DOHH2 (cell line): ENCODE data around the gene DPP4.

Experiments used
- H3F3A ChIP-seq: fragments of 200-600 bp; sonication (generic), shearing (Covaris generic); 2 replicates; pipeline ENCODE4 v1.6.0; 2016; ENCODE audit warnings: antibody characterized with exemption, mild to moderate bottlenecking; ENCODE audit not compliant: control insufficient read depth, insufficient read depth
- H3K27ac ChIP-seq: fragments of 200-600 bp; sonication (generic); 2 replicates; pipeline ENCODE4 v1.5.1; 2014; ENCODE audit warnings: low read depth, mild to moderate bottlenecking, low read length, moderate library complexity
- H3K27me3 ChIP-seq: fragments of 200-600 bp; sonication (generic); 2 replicates; pipeline ENCODE4 v1.6.1; 2014; ENCODE audit warnings: mild to moderate bottlenecking, low read length, mixed read lengths; ENCODE audit not compliant: control insufficient read depth
- H3K36me3 ChIP-seq: fragments of 200-600 bp; sonication (generic); 2 replicates; pipeline ENCODE4 v1.6.1; 2014; ENCODE audit warnings: mild to moderate bottlenecking, low read length, moderate library complexity, mixed read lengths; ENCODE audit not compliant: control insufficient read depth
- H3K4me1 ChIP-seq: fragments of 200-600 bp; sonication (generic); 2 replicates; pipeline ENCODE4 v1.6.1; 2014; ENCODE audit warnings: mild to moderate bottlenecking, low read length, mixed read lengths; ENCODE audit not compliant: control insufficient read depth
- H3K4me2 ChIP-seq: fragments of 200-600 bp; sonication (generic); 2 replicates; pipeline ENCODE4 v1.6.0; 2014; ENCODE audit warnings: mild to moderate bottlenecking, low read length, moderate library complexity
- H3K4me3 ChIP-seq: fragments of 200-600 bp; sonication (generic); 2 replicates; pipeline ENCODE4 v1.5.1; 2014; ENCODE audit warnings: mild to moderate bottlenecking, low read length, mixed read lengths
- H3K79me2 ChIP-seq: fragments of 200-600 bp; sonication (generic); 2 replicates; pipeline ENCODE4 v1.6.1; 2014; ENCODE audit warnings: mild to moderate bottlenecking, low read length, mixed read lengths; ENCODE audit not compliant: control insufficient read depth
- H3K9me2 ChIP-seq: fragments of 200-600 bp; sonication (generic); replicated peaks from 2 replicates; pipeline ENCODE4 v1.6.1; 2014; ENCODE audit warnings: mild to moderate bottlenecking, low read length, mixed read lengths; ENCODE audit not compliant: control insufficient read depth
- H3K9me3 ChIP-seq: fragments of 200-600 bp; sonication (generic); 2 replicates; pipeline ENCODE4 v1.6.1; 2014; ENCODE audit warnings: antibody characterized with exemption, low read length, mixed read lengths; ENCODE audit not compliant: control insufficient read depth, insufficient read depth
- H4K20me1 ChIP-seq: fragments of 200-600 bp; sonication (generic); 2 replicates; pipeline ENCODE4 v1.6.0; 2014; ENCODE audit warnings: low read depth, mild to moderate bottlenecking, antibody characterized with exemption, low read length, moderate library complexity; ENCODE audit not compliant: control insufficient read depth, insufficient read depth
- EZH2phosphoT487 ChIP-seq: fragments of 200-600 bp; sonication (generic); IDR thresholded peaks from 2 replicates; pipeline ENCODE4 v1.6.1; 2017; ENCODE audit warnings: borderline replicate concordance, mild to moderate bottlenecking, antibody characterized with exemption, low read length, moderate library complexity, mixed read lengths
- TF ChIP-seq, protein P1 (sequence below): fragments of 200-600 bp; sonication (generic); IDR thresholded peaks from one replicate; pipeline ENCODE4 v1.5.1; 2014; ENCODE audit warnings: antibody characterized with exemption, mild to moderate bottlenecking, low read depth, low read length; ENCODE audit not compliant: poor library complexity, severe bottlenecking

Gene DPP4

DNA sequence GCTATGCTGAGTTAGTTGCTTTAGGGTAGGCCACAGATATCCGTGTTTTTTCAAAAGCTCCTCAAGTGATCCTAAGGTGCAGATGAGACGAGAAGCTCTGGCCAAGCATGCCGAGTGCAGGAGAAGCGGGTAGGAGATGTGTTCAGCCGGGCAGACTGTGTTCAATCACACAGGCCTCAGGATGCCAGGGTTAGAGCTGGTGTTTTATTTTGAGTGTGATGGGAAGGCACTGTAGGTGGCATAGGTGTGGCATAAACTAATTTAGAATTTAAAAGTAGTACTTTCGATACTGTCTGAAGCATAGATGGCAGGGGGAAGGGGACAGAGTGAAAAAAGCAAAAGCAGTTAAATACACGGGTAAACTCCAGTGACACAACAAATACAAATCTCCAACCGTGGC is 30.9 kb downstream of the DPP4 start:
- Histone ChIP-seq H3K4me2 (no peak overlapping the region), H3F3A (no peaks in the 10 kb centered on the region), H3K4me3 (no peak overlapping the region), H3K36me3 (no peaks in the 10 kb centered on the region), H3K27me3 (no peaks in the 10 kb centered on the region), H3K4me1 (no peaks in the 10 kb centered on the region), H4K20me1 (no peaks in the 10 kb centered on the region), H3K27ac (no peak overlapping the region), H3K9me3 (no peaks in the 10 kb centered on the region), H3K9me2 (no peaks in the 10 kb centered on the region), H3K79me2 (no peaks in the 10 kb centered on the region)
- TF ChIP-seq, protein P1, sequence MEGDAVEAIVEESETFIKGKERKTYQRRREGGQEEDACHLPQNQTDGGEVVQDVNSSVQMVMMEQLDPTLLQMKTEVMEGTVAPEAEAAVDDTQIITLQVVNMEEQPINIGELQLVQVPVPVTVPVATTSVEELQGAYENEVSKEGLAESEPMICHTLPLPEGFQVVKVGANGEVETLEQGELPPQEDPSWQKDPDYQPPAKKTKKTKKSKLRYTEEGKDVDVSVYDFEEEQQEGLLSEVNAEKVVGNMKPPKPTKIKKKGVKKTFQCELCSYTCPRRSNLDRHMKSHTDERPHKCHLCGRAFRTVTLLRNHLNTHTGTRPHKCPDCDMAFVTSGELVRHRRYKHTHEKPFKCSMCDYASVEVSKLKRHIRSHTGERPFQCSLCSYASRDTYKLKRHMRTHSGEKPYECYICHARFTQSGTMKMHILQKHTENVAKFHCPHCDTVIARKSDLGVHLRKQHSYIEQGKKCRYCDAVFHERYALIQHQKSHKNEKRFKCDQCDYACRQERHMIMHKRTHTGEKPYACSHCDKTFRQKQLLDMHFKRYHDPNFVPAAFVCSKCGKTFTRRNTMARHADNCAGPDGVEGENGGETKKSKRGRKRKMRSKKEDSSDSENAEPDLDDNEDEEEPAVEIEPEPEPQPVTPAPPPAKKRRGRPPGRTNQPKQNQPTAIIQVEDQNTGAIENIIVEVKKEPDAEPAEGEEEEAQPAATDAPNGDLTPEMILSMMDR, result no peak
- TF ChIP-seq EZH2phosphoT487, result no peak

DNA sequence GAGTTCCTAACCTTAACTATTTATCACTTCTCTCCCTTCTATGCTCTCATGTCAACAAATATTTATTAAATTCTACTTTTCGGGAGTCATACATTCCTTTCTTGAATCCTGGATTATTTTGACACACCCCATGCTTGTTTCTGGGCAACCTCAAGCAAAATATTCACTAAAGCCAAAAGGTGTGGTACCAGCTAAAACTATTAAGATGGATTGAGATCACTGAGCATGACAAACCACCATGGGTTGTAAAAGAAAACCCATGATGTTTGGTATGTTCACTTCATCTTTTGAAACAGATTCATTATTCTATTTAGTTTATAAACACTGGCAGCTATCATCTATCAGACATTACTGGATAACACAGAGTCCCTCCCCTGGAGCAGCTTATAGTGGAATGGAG is 32.5 kb downstream of the DPP4 start:
- Histone ChIP-seq H3K9me3 (no peaks in the 10 kb centered on the region), H3K9me2 (no peaks in the 10 kb centered on the region), H3F3A (no peaks in the 10 kb centered on the region), H4K20me1 (no peaks in the 10 kb centered on the region), H3K4me3 (no peak overlapping the region), H3K36me3 (no peaks in the 10 kb centered on the region), H3K27ac (no peak overlapping the region), H3K4me2 (no peak overlapping the region), H3K27me3 (no peaks in the 10 kb centered on the region), H3K79me2 (no peaks in the 10 kb centered on the region), H3K4me1 (no peaks in the 10 kb centered on the region)
- TF ChIP-seq, protein P1, result no peak
- TF ChIP-seq EZH2phosphoT487, result no peak

DNA sequence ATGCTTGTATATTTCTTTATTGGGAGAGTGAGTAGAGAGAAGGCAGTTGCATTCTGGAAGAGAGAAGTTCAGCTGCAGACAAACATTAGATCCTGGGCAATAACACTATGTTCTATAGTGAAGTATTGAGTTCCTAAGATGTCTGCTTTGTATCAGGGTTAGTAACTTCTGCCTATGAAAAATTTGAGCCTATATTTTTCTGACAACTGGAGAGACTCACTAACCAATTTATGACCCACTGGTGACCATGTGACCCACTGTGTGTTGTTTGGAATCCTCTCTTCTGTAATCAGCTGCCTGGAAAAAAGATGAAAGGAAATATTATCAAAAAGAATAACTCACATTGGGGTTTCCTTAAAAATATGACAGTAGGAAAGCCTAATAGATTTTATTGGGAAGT is 35.3 kb downstream of the DPP4 start:
- Histone ChIP-seq H3F3A (no peaks in the 10 kb centered on the region), H3K27me3 (no peaks in the 10 kb centered on the region), H3K36me3 (no peaks in the 10 kb centered on the region), H3K27ac (no peak overlapping the region), H3K4me3 (no peak overlapping the region), H3K79me2 (no peaks in the 10 kb centered on the region), H3K4me2 (no peak overlapping the region), H4K20me1 (no peaks in the 10 kb centered on the region), H3K9me3 (no peaks in the 10 kb centered on the region), H3K9me2 (no peaks in the 10 kb centered on the region), H3K4me1 (no peaks in the 10 kb centered on the region)
- TF ChIP-seq EZH2phosphoT487, result no peak
- TF ChIP-seq, protein P1, result no peak

DNA sequence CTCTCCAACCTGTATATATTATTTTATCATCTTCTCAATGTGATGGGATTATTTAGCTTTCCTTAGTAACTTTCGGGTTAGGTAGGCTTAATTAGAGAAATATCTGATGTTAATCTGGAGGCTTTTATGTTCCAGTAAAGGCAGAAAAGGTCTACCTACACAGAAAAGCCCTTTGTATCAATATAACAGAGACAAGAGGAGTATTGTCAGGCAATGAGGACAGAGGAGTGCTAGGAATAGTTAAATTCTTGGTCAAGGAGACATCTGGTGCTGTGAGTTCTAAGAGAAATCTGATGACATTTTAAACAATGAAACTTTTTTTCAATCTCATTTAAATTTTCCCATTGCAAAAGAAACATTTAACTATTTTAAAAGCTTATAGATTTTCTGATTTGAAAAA is 36.1 kb downstream of the DPP4 start:
- Histone ChIP-seq H3K36me3 (no peaks in the 10 kb centered on the region), H3K4me2 (no peak overlapping the region), H4K20me1 (no peaks in the 10 kb centered on the region), H3K9me2 (no peaks in the 10 kb centered on the region), H3K27ac (no peak overlapping the region), H3K4me1 (no peaks in the 10 kb centered on the region), H3K79me2 (no peaks in the 10 kb centered on the region), H3F3A (no peaks in the 10 kb centered on the region), H3K9me3 (no peaks in the 10 kb centered on the region), H3K4me3 (no peak overlapping the region), H3K27me3 (no peaks in the 10 kb centered on the region)
- no peak for TF ChIP-seq EZH2phosphoT487
- TF ChIP-seq, protein P1, result no peak
